BE2C (cell line): ENCODE measurements around the gene ZNF710.

Experiments
- DNase-seq: peaks from one replicate; pipeline ENCODE4 v3.0.0-alpha.2; 2020
- H3K27me3 ChIP-seq: fragments of 250-450 bp; sonication (Bioruptor Pico); 2 replicates; pipeline ENCODE4 v1.5.1; 2020; ENCODE audit warnings: mild to moderate bottlenecking
- H3K36me3 ChIP-seq: fragments of 250-450 bp; sonication (Bioruptor Pico); 2 replicates; pipeline ENCODE4 v1.5.1; 2020; ENCODE audit warnings: mild to moderate bottlenecking
- H3K4me1 ChIP-seq: fragments of 250-450 bp; sonication (Bioruptor Pico); 2 replicates; pipeline ENCODE4 v1.5.1; 2020
- H3K4me3 ChIP-seq: 2 replicates; pipeline ENCODE4 v1.5.1; 2011; ENCODE audit warnings: low read depth, low read length
- H3K9me3 ChIP-seq: fragments of 250-450 bp; sonication (Bioruptor Pico); 2 replicates; pipeline ENCODE4 v1.5.1; 2020
- CTCF ChIP-seq: IDR thresholded peaks from 2 replicates; pipeline ENCODE4 v1.5.1; 2012; ENCODE audit warnings: mild to moderate bottlenecking, low read depth, low read length

The ZNF710 gene

GRCh38 chr15:90079619-90080457 is 78.7 kb downstream of the ZNF710 start:
- no peak for DNase-seq
- no peaks in the 10 kb centered on the region for H3K27me3 ChIP-seq
- peaks cover 23% of the 10 kb centered on the region for H3K36me3 ChIP-seq
- no peak for TF ChIP-seq CTCF
- no peak overlapping the region for H3K4me3 ChIP-seq
- H3K4me1 ChIP-seq: no peaks in the 10 kb centered on the region
- no peaks in the 10 kb centered on the region for H3K9me3 ChIP-seq

- TF ChIP-seq CTCF: no peak
- DNase-seq: no peak
- Histone ChIP-seq H3K4me1 (no peaks in the 10 kb centered on the region), H3K36me3 (peaks cover 27% of the 10 kb centered on the region), H3K9me3 (no peaks in the 10 kb centered on the region), H3K27me3 (no peaks in the 10 kb centered on the region), H3K4me3 (no peak overlapping the region)
These were observed 79.3 kb downstream of the ZNF710 start for GRCh38 chr15:90080458-90080755.

GRCh38 chr15:90080818-90081393 is 79.8 kb downstream of the ZNF710 start:
- no peak for DNase-seq
- H3K9me3 ChIP-seq: no peaks in the 10 kb centered on the region
- no peak for TF ChIP-seq CTCF
- H3K36me3 ChIP-seq: peaks cover 27% of the 10 kb centered on the region
- no peak overlapping the region for H3K4me3 ChIP-seq
- H3K4me1 ChIP-seq: no peaks in the 10 kb centered on the region
- no peaks in the 10 kb centered on the region for H3K27me3 ChIP-seq

- H3K4me1 ChIP-seq: peaks cover 3% of the 10 kb centered on the region; the same call in 1 of the 2 replicates
- DNase-seq: no peak
- H3K9me3 ChIP-seq: no peaks in the 10 kb centered on the region
- H3K27me3 ChIP-seq: no peaks in the 10 kb centered on the region
- no peak for TF ChIP-seq CTCF
- peaks cover 27% of the 10 kb centered on the region for H3K36me3 ChIP-seq
- no peak overlapping the region for H3K4me3 ChIP-seq
These were observed 81.1 kb downstream of the ZNF710 start for GRCh38 chr15:90082140-90082715.

GRCh38 chr15:90083419-90083818 is 82.3 kb downstream of the ZNF710 start:
- Histone ChIP-seq H3K4me3 (no peak overlapping the region), H3K36me3 (peaks cover 32% of the 10 kb centered on the region), H3K4me1 (peaks cover 6% of the 10 kb centered on the region; the same call in 1 of the 2 replicates), H3K9me3 (no peaks in the 10 kb centered on the region), H3K27me3 (no peaks in the 10 kb centered on the region)
- no peak for TF ChIP-seq CTCF
- DNase-seq: no peak
